A673 (cell line): Measurements from ENCODE around the gene AXDND1.
"Not testable (repeated sequence)": the region's sequence is repeated elsewhere in the genome, so short reads cannot be mapped to it uniquely, and the experiment has no call there.

Experiments
- CTCF ChIP-seq: fragments of 300-800, 200-600 bp; sonication (generic); conservative IDR thresholded peaks from 2 replicates; pipeline ENCODE4 v1.5.1; 2017; ENCODE audit warnings: low read depth, mild to moderate bottlenecking, antibody characterized with exemption, low read length, moderate library complexity, mixed read lengths
- EZH2 ChIP-seq: fragments of 200-600 bp; sonication (generic); IDR thresholded peaks from 2 replicates; pipeline ENCODE4 v1.6.1; 2017; ENCODE audit warnings: borderline replicate concordance, low read depth, mild to moderate bottlenecking, mixed read lengths, antibody characterized with exemption, low read length; ENCODE audit not compliant: poor library complexity, severe bottlenecking

GRCh38 chr1:179361631-179362030 lies 4.1 kb upstream of the AXDND1 start:
- TF ChIP-seq CTCF, EZH2: not testable (repeated sequence)
